Esophagus muscularis mucosa (tissue), 4 donors: Measurements from ENCODE around the gene SFSWAP. TPM values are rescaled to one million over a fixed set of nuclear protein-coding genes. Genes with fewer than 3 reads are reported as not detected.

Source experiments
- DNase-seq: peaks from one replicate; pipeline ENCODE4 v3.0.0-alpha.2; 2017; ENCODE audit errors: extremely low spot score
- H3K27ac ChIP-seq, 4 donors: fragments of 200-600 bp; sonication (generic); replicated peaks in 1 of 4; 1 replicate in 3 of 4; 2 replicates in 1 of 4; pipeline ENCODE4 v1.5.1; 2016 to 2019; ENCODE audit warnings: mild to moderate bottlenecking in 1 of 4
- H3K27me3 ChIP-seq, 4 donors: fragments of 200-600 bp; sonication (generic); one replicate each; pipeline versions ENCODE4 v1.5.1 to v1.6.0; 2016 to 2019
- H3K36me3 ChIP-seq, 4 donors: fragments of 200-600 bp; sonication (generic); one replicate each; pipeline ENCODE4 v1.5.1; 2016 to 2019
- H3K4me1 ChIP-seq, 4 donors: fragments of 200-600 bp; sonication (generic); one replicate each; pipeline ENCODE4 v1.5.1; 2016 to 2019
- H3K4me3 ChIP-seq, 4 donors: fragments of 200-600 bp; sonication (generic); 1 replicate in 2 of 4; 2 replicates in 2 of 4; pipeline ENCODE4 v1.5.1; 2016 to 2019; ENCODE audit warnings: mild to moderate bottlenecking in 4 of 4, moderate library complexity in 1 of 4
- H3K9me3 ChIP-seq, 4 donors: fragments of 200-600 bp; sonication (generic); 1 replicate in 3 of 4; 2 replicates in 1 of 4; pipeline ENCODE4 v1.5.1; 2016 to 2019
- CTCF ChIP-seq, 3 experiments: fragments of 200-600 bp in 2 of 3; fragments of 450-650 bp in 1 of 3; sonication (generic) in 2 of 3; IDR thresholded peaks; one replicate each; pipeline ENCODE4 v1.5.1; 2017 to 2019; ENCODE audit warnings: antibody characterized with exemption in 3 of 3, mild to moderate bottlenecking in 2 of 3, moderate library complexity in 1 of 3
- EP300 ChIP-seq: sonication (generic); formaldehyde crosslinking; IDR thresholded peaks from one replicate; pipeline ENCODE4 v1.6.1; 2017; ENCODE audit warnings: antibody characterized with exemption
- POLR2A ChIP-seq: fragments of 450-650 bp; IDR thresholded peaks from one replicate; pipeline ENCODE4 v1.6.1; 2017; ENCODE audit warnings: antibody characterized with exemption, moderate library complexity, mild to moderate bottlenecking, low read depth
- POLR2AphosphoS5 ChIP-seq, 2 donors: sonication (generic); formaldehyde crosslinking; IDR thresholded peaks; one replicate each; pipeline ENCODE4 v1.6.1; 2017; ENCODE audit warnings: antibody characterized with exemption in 2 of 2
- WGBS: methylation state at CpG from one replicate; pipeline ENCODE4 v1.1.5; 2018; 5-methylcytosine and 5-hydroxymethylcytosine counted together
- intact Hi-C: fragments of 100-400 bp; cut with DNase I; formaldehyde crosslinking; loops from one replicate; pipeline ENCODE4 v1.15.1; 2023
- total RNA-seq, 4 donors: library from RNA; depleted of rRNA; stranded (reverse); fragments of >200 nt; gene quantifications; one replicate each; pipeline versions ENCODE4 v1.1.0 to v1.2.1, GENCODE V29; 2016

Gene SFSWAP
- total RNA-seq, 4 donors from 2014 or later, result 21.7 to 28.2 (median 25.0) TPM

GRCh38 chr12:131732996-131733615 is 22.2 kb downstream of the SFSWAP start:
- Histone ChIP-seq H3K4me1 (no peaks in the 10 kb centered on the region), H3K9me3 (no peaks in the 10 kb centered on the region), H3K4me3 (no peak overlapping the region), H3K27ac (no peak overlapping the region), H3K36me3 (peaks cover 72 to 94% (median 83%) of the 10 kb centered on the region in 4 donors), H3K27me3 (no peaks in the 10 kb centered on the region)
- no peak for DNase-seq
- 92% methylated on average over 19 of the region's 21 CpGs for WGBS
- TF ChIP-seq POLR2AphosphoS5 (IDR thresholded peaks at IDR 0.05) (no peak), POLR2A (no peak), EP300 (no peak), CTCF (IDR thresholded peaks at IDR 0.05) (no peak)
- intact Hi-C loops, result no loop called here

- Histone ChIP-seq H3K4me1 (no peaks in the 10 kb centered on the region), H3K27ac (no peak overlapping the region), H3K27me3 (no peaks in the 10 kb centered on the region), H3K4me3 (no peak overlapping the region), H3K9me3 (no peaks in the 10 kb centered on the region), H3K36me3 (peaks cover 64 to 91% (median 76%) of the 10 kb centered on the region in 4 donors)
- TF ChIP-seq CTCF (IDR thresholded peaks at IDR 0.05), result no peak
- TF ChIP-seq POLR2A, result no peak
- no peak for TF ChIP-seq POLR2AphosphoS5 (IDR thresholded peaks at IDR 0.05)
- no peak for TF ChIP-seq EP300
- intact Hi-C loops, result no loop called here
- WGBS, result 87% methylated on average over 10 of the region's 10 CpGs
- DNase-seq, result no peak
Observed at GRCh38 chr12:131733874-131734273, 23.0 kb downstream of the SFSWAP start.

GRCh38 chr12:131734336-131735152 is 23.7 kb downstream of the SFSWAP start:
- DNase-seq, result no peak
- Histone ChIP-seq H3K4me1 (no peaks in the 10 kb centered on the region), H3K27me3 (no peaks in the 10 kb centered on the region), H3K36me3 (peaks cover 57 to 91% (median 73%) of the 10 kb centered on the region in 4 donors), H3K27ac (no peak overlapping the region), H3K9me3 (no peaks in the 10 kb centered on the region), H3K4me3 (no peak overlapping the region)
- TF ChIP-seq EP300, result no peak
- TF ChIP-seq POLR2A, result no peak
- TF ChIP-seq CTCF (IDR thresholded peaks at IDR 0.05), result no peak
- no peak for TF ChIP-seq POLR2AphosphoS5 (IDR thresholded peaks at IDR 0.05)
- 91% methylated on average over 27 of the region's 30 CpGs for WGBS
- intact Hi-C loops, result no loop called here

GRCh38 chr12:131735153-131735456 is 24.2 kb downstream of the SFSWAP start:
- Histone ChIP-seq H3K4me1 (no peaks in the 10 kb centered on the region), H3K4me3 (no peak overlapping the region), H3K9me3 (no peaks in the 10 kb centered on the region), H3K36me3 (peaks cover 53 to 91% (median 71%) of the 10 kb centered on the region in 4 donors), H3K27ac (no peak overlapping the region), H3K27me3 (no peaks in the 10 kb centered on the region)
- 93% methylated on average over 10 of the region's 10 CpGs for WGBS
- intact Hi-C loops, result no loop called here
- TF ChIP-seq POLR2A (no peak), POLR2AphosphoS5 (IDR thresholded peaks at IDR 0.05) (no peak), CTCF (IDR thresholded peaks at IDR 0.05) (no peak), EP300 (no peak)
- no peak for DNase-seq
